Epithelial cell of esophagus (primary cell): ENCODE results near the gene CHMP1A.

ENCODE experiments used
- DNase-seq: peaks from one replicate; pipeline ENCODE4 v3.0.0; 2010; ENCODE audit warnings: low read depth
- H3K4me3 ChIP-seq: 2 replicates; pipeline ENCODE4 v1.5.1; 2011; ENCODE audit warnings: mild to moderate bottlenecking, low read length, control low read depth
- TF ChIP-seq, protein P1 (sequence below): IDR thresholded peaks from 2 replicates; pipeline ENCODE4 v1.5.1; 2011; ENCODE audit warnings: low read depth, mild to moderate bottlenecking, low read length, control low read depth, inconsistent platforms; ENCODE audit not compliant: insufficient read depth; ENCODE audit errors: missing control alignments

Gene CHMP1A

GRCh38 chr16:89596061-89596689 lies 61.3 kb downstream of the CHMP1A start:
- no peak for DNase-seq
- H3K4me3 ChIP-seq: no peak overlapping the region
- TF ChIP-seq, protein P1, sequence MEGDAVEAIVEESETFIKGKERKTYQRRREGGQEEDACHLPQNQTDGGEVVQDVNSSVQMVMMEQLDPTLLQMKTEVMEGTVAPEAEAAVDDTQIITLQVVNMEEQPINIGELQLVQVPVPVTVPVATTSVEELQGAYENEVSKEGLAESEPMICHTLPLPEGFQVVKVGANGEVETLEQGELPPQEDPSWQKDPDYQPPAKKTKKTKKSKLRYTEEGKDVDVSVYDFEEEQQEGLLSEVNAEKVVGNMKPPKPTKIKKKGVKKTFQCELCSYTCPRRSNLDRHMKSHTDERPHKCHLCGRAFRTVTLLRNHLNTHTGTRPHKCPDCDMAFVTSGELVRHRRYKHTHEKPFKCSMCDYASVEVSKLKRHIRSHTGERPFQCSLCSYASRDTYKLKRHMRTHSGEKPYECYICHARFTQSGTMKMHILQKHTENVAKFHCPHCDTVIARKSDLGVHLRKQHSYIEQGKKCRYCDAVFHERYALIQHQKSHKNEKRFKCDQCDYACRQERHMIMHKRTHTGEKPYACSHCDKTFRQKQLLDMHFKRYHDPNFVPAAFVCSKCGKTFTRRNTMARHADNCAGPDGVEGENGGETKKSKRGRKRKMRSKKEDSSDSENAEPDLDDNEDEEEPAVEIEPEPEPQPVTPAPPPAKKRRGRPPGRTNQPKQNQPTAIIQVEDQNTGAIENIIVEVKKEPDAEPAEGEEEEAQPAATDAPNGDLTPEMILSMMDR: no peak

- DNase-seq: no peak
- TF ChIP-seq, protein P1: no peak
These were observed 62.0 kb downstream of the CHMP1A start for GRCh38 chr16:89595330-89596060.

More at GRCh38 chr16:89595330-89596060, 62.0 kb downstream of the CHMP1A start:
- no peak overlapping the region for H3K4me3 ChIP-seq
